K562 (cell line): Measurements from ENCODE around the gene NEURL2. TPM values are rescaled to one million over a fixed set of nuclear protein-coding genes. Genes with fewer than 3 reads are reported as not detected.
A peak's percentile ranks its signal among the peaks of the same experiment; 100 is the strongest.

Experiments
- ATAC-seq: fragments of 200-7000 bp; cut with Tn5 transposase; 3 replicates; pipeline ENCODE4 v1.9.1; 2020; ENCODE audit warnings: moderate library complexity
- BruUV-seq: library from RNA; stranded (reverse); fragments of 400-500 nt; replicated peaks from 2 replicates; lab custom pipeline; 2021; lab: Mats Ljungman, UMichigan
- CTCF ChIA-PET: fragments of 300-600 bp; formaldehyde crosslinking; extraction: SDS; loops from one replicate; lab custom pipeline; 2021; ENCODE audit warnings: low intra/inter-chr PET ratio; lab: Yijun Ruan, JAX
- POLR2A ChIA-PET: fragments of 300-600, 350-650 bp; sonication (Branson Sonifier 250); formaldehyde crosslinking; extraction: SDS; loops from one replicate; lab custom pipeline; 2021; ENCODE audit warnings: antibody characterized with exemption, inconsistent platforms; lab: Yijun Ruan, JAX
- DNase-seq, 4 experiments: peaks; one replicate each; pipeline versions ENCODE4 v3.0.0 to v3.0.0-alpha.2; 2011 to 2018; ENCODE audit warnings: low spot score in 3 of 4, mixed read lengths in 3 of 4; ENCODE audit errors: extremely low read depth in 1 of 4
- FAIRE-seq: peaks from 2 replicates; lab custom pipeline; 2011; peaks lifted over from hg19 to GRCh38; lab: Jason Lieb, UNC
- H2AFZ ChIP-seq: 2 replicates; pipeline ENCODE4 v1.6.0; 2011; ENCODE audit warnings: low read depth, low read length, control low read depth, inconsistent platforms
- H3K27ac ChIP-seq: fragments of 200-600 bp; 3 replicates; pipeline ENCODE4 v1.8.0; 2011; ENCODE audit warnings: low read depth, mild to moderate bottlenecking, control low read depth, inconsistent platforms, low read length, moderate library complexity, mixed read lengths; ENCODE audit errors: extremely low read depth
- H3K27me3 ChIP-seq, 2 experiments: fragments of 300-600 bp in 1 of 2; 2 replicates in 1 of 2; 3 replicates in 1 of 2; pipeline versions ENCODE4 v1.6.0 to v1.8.0; 2011; ENCODE audit warnings: inconsistent platforms in 2 of 2, low read length in 2 of 2, mild to moderate bottlenecking in 1 of 2, mixed read lengths in 1 of 2, moderate library complexity in 1 of 2; ENCODE audit not compliant: control insufficient read depth in 2 of 2, insufficient read depth in 2 of 2
- H3K36me3 ChIP-seq: fragments of 300-600 bp; 3 replicates; pipeline ENCODE4 v1.8.0; 2011; ENCODE audit warnings: mild to moderate bottlenecking, low read length, inconsistent platforms; ENCODE audit not compliant: control insufficient read depth, insufficient read depth
- H3K4me1 ChIP-seq, 2 experiments: fragments of 200-600 bp in 1 of 2; replicated peaks in 1 of 2; 2 replicates in 1 of 2; 3 replicates in 1 of 2; pipeline versions ENCODE4 v1.5.1 to v1.8.0; 2011; ENCODE audit warnings: inconsistent platforms in 2 of 2, low read length in 2 of 2, mild to moderate bottlenecking in 1 of 2, mixed read lengths in 1 of 2, moderate library complexity in 1 of 2; ENCODE audit not compliant: control insufficient read depth in 2 of 2, insufficient read depth in 2 of 2
- H3K4me2 ChIP-seq: 2 replicates; pipeline ENCODE4 v1.6.1; 2011; ENCODE audit warnings: low read length, control low read depth, inconsistent platforms, mixed read lengths; ENCODE audit not compliant: insufficient read depth
- H3K4me3 ChIP-seq: fragments of 200-600 bp; sonication (generic), shearing (Covaris generic); 2 replicates; pipeline ENCODE4 v1.5.1; 2016; ENCODE audit warnings: control low read depth, inconsistent platforms
- H3K79me2 ChIP-seq: fragments of 200-600 bp; 3 replicates; pipeline ENCODE4 v1.8.0; 2011; ENCODE audit warnings: low read length, inconsistent platforms; ENCODE audit not compliant: control insufficient read depth, insufficient read depth
- H3K9ac ChIP-seq, 2 experiments: 2 replicates each; pipeline versions ENCODE4 v1.6.0 to v1.6.1; 2011; ENCODE audit warnings: low read depth in 2 of 2, low read length in 2 of 2, control low read depth in 1 of 2, inconsistent platforms in 1 of 2, mild to moderate bottlenecking in 1 of 2, mixed read lengths in 1 of 2; ENCODE audit not compliant: insufficient read depth in 1 of 2
- H3K9me1 ChIP-seq: one replicate; pipeline ENCODE4 v1.6.0; 2011; ENCODE audit warnings: inconsistent platforms, mild to moderate bottlenecking, low read length, moderate library complexity; ENCODE audit not compliant: control insufficient read depth, insufficient read depth
- H3K9me3 ChIP-seq: replicated peaks from 2 replicates; pipeline ENCODE4 v1.5.1; 2011; ENCODE audit warnings: low read depth, low read length, inconsistent platforms; ENCODE audit not compliant: control insufficient read depth, insufficient read depth
- H4K20me1 ChIP-seq: replicated peaks from 2 replicates; pipeline ENCODE4 v1.6.1; 2011; ENCODE audit warnings: low read length, inconsistent platforms, mixed read lengths; ENCODE audit not compliant: control insufficient read depth, insufficient read depth
- CEBPG ChIP-seq, 3 experiments: fragments of 200-800 bp in 1 of 3; sonication (Bioruptor generic) in 1 of 3; sonication (generic) in 1 of 3; formaldehyde crosslinking in 1 of 3; IDR thresholded peaks in 2 of 3; conservative IDR thresholded peaks in 1 of 3; 2 replicates each; pipeline versions ENCODE4 v1.6.1 to v1.8.0; 2016 to 2022; ENCODE audit warnings: missing compliant biosample characterization in 2 of 3, missing genetic modification characterization in 2 of 3, mild to moderate bottlenecking in 1 of 3, missing genetic modification reagents in 1 of 3
- FOXO4 ChIP-seq: fragments of 450-650 bp; formaldehyde crosslinking; IDR thresholded peaks from 2 replicates; pipeline ENCODE4 v1.4.0; 2020; ENCODE audit warnings: mild to moderate bottlenecking, moderate library complexity
- KAT7 ChIP-seq: sonication (generic); formaldehyde crosslinking; IDR thresholded peaks from 2 replicates; pipeline ENCODE4 v1.8.0; 2022; ENCODE audit warnings: missing genetic modification reagents, mild to moderate bottlenecking, borderline replicate concordance
- NCOA6 ChIP-seq: fragments of 450-650 bp; IDR thresholded peaks from 2 replicates; pipeline ENCODE4 v1.6.1; 2017; ENCODE audit warnings: mild to moderate bottlenecking
- OTX1 ChIP-seq: fragments of 450-650 bp; formaldehyde crosslinking; IDR thresholded peaks from 2 replicates; pipeline ENCODE4 v1.4.0; 2022; ENCODE audit warnings: mild to moderate bottlenecking
- SMARCB1 ChIP-seq: IDR thresholded peaks from 2 replicates; pipeline ENCODE4 v1.6.1; 2011; ENCODE audit warnings: improper control_type of control experiment, low read depth; ENCODE audit not compliant: insufficient read length
- TFE3 ChIP-seq: fragments of 450-650 bp; formaldehyde crosslinking; IDR thresholded peaks from 2 replicates; pipeline ENCODE4 v1.4.0; 2020; ENCODE audit warnings: mild to moderate bottlenecking, mixed read lengths
- USF2 ChIP-seq: sonication (generic); formaldehyde crosslinking; IDR thresholded peaks from 2 replicates; pipeline ENCODE4 v1.5.0; 2020; ENCODE audit warnings: missing genetic modification reagents
- ZNF165 ChIP-seq: fragments of 250-450 bp; sonication (Bioruptor Pico); IDR thresholded peaks from 2 replicates; pipeline ENCODE4 v1.4.0; 2020; ENCODE audit warnings: borderline replicate concordance
- ZNF644 ChIP-seq: fragments of 200-800 bp; sonication (Bioruptor generic); IDR thresholded peaks from 2 replicates; pipeline ENCODE4 v1.6.1; 2016; ENCODE audit warnings: low read depth, missing genetic modification characterization, missing compliant biosample characterization
- WGBS: fragments of 100-300 bp; shearing (Covaris generic); methylation state at CpG from one replicate; pipeline ENCODE4 v1.1.6; 2016; ENCODE audit warnings: low coverage, mixed read lengths; ENCODE audit not compliant: insufficient coverage; ENCODE audit errors: missing lambda C conversion rate; 5-methylcytosine and 5-hydroxymethylcytosine counted together
- in situ Hi-C: fragments of 300-500 bp; cut with MboI; formaldehyde crosslinking; loops from 4 replicates; pipeline ENCODE4 v1.15.0; 2018; ENCODE audit warnings: inconsistent platforms, mixed read lengths
- intact Hi-C: fragments of 100-400 bp; cut with micrococcal nuclease; formaldehyde crosslinking; loops from 2 replicates; pipeline ENCODE4 v1.14.2; 2022
- polyA plus RNA-seq, 8 experiments: library from polyadenylated mRNA; depleted of rRNA in 4 of 8; stranded (reverse) in 5 of 8; unstranded in 3 of 8; fragments of >200 nt; fragmentation: Nextera tagmentation in 2 of 8; fragmentation: Illumina TruSeq in 1 of 8; extraction: Ambion mirVana in 2 of 8; extraction: Trizol in 1 of 8; gene quantifications; 2 replicates each; pipeline versions ENCODE4 v1.2.1 to v1.2.3, GENCODE V29; 2011 to 2014; ENCODE audit warnings: inconsistent platforms in 1 of 8, missing spikeins in 1 of 8
- total RNA-seq, 7 experiments: library from RNA; depleted of rRNA in 6 of 7; stranded (reverse); fragments of >200 nt in 6 of 7; fragmentation: Illumina TruSeq in 2 of 7; extraction: Trizol in 2 of 7; gene quantifications; 2 replicates each; pipeline versions ENCODE4 v1.2.1 to v1.2.3, GENCODE V29; 2011 to 2021; ENCODE audit warnings: low replicate concordance in 1 of 7
- TF ChIP-seq, protein P1 (sequence below): sonication (generic); formaldehyde crosslinking; IDR thresholded peaks from 2 replicates; pipeline ENCODE4 v1.8.1; 2023; ENCODE audit warnings: mild to moderate bottlenecking, missing genetic modification reagents
- TF ChIP-seq, protein P2 (sequence below): IDR thresholded peaks from 2 replicates; pipeline ENCODE4 v1.6.1; 2014; ENCODE audit warnings: antibody characterized with exemption

NEURL2 gene
- total and polyA plus RNA-seq, 9 of the 15 experiments (the other 6 are each of a cell fraction or from before 2014, with no cell fraction given): 0.22 to 1.9 (median 0.50) TPM; not detected in 1

- no peaks in the 10 kb centered on the region for H3K9me1 ChIP-seq
- H3K27me3 ChIP-seq: no peaks in the 10 kb centered on the region
- ATAC-seq (no peak), DNase-seq (no peak), FAIRE-seq (no peak)
- H3K27ac ChIP-seq: no peak overlapping the region
- ChIA-PET POLR2A (interaction anchor here (0.6 to 3.3 kb wide), 9 partner anchors 8 to 77 kb away, joined by 3 to 13 read pairs (median 6); partner anchors contain the start of genes PCIF1 and ZSWIM1), CTCF (interaction anchor here (0.6 to 2.7 kb wide), 2 partner anchors 70 to 94 kb away, joined by 3 to 9 read pairs; no protein-coding TSS in a partner anchor)
- H3K9me3 ChIP-seq: no peaks in the 10 kb centered on the region
- intact Hi-C loops: loop anchor here (5.0 kb wide), 1 partner anchor 69 kb away; no protein-coding TSS in a partner anchor
- no peak overlapping the region for H3K4me2 ChIP-seq
- H3K9ac ChIP-seq: peak overlapping the region in 1 of 2 experiments; percentile 14; a peak in 1 of 4 replicates
- peaks cover 7 to 30% of the 10 kb centered on the region in 2 experiments for H3K4me1 ChIP-seq
- no TSS peak for BruUV-seq
- no peak overlapping the region for H2AFZ ChIP-seq
- peaks cover 7% of the 10 kb centered on the region; the same call in 1 of the 3 replicates for H3K79me2 ChIP-seq
- no peak for TF ChIP-seq NCOA6
- TF ChIP-seq TFE3 (CRISPR knock-in tag): peak; percentile 69
- TF ChIP-seq CEBPG (CRISPR knock-in tag; IDR thresholded peaks at IDR 0.05): no peak
- no peak for TF ChIP-seq CEBPG (tag; conservative IDR thresholded peaks at IDR 0.05 in 1 of 2, IDR thresholded peaks at IDR 0.05 in 1 of 2)
- no peak for TF ChIP-seq ZNF644
- TF ChIP-seq, protein P1, sequence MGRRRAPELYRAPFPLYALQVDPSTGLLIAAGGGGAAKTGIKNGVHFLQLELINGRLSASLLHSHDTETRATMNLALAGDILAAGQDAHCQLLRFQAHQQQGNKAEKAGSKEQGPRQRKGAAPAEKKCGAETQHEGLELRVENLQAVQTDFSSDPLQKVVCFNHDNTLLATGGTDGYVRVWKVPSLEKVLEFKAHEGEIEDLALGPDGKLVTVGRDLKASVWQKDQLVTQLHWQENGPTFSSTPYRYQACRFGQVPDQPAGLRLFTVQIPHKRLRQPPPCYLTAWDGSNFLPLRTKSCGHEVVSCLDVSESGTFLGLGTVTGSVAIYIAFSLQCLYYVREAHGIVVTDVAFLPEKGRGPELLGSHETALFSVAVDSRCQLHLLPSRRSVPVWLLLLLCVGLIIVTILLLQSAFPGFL (CRISPR knock-in tag): no peak
- no peak for TF ChIP-seq SMARCB1
- 0 out of 2 replicates have a peak, but pooled peaks have one; percentile 17 for TF ChIP-seq USF2 (CRISPR knock-in tag)
- TF ChIP-seq, protein P2, sequence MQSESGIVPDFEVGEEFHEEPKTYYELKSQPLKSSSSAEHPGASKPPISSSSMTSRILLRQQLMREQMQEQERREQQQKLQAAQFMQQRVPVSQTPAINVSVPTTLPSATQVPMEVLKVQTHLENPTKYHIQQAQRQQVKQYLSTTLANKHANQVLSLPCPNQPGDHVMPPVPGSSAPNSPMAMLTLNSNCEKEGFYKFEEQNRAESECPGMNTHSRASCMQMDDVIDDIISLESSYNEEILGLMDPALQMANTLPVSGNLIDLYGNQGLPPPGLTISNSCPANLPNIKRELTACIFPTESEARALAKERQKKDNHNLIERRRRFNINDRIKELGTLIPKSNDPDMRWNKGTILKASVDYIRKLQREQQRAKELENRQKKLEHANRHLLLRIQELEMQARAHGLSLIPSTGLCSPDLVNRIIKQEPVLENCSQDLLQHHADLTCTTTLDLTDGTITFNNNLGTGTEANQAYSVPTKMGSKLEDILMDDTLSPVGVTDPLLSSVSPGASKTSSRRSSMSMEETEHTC: no peak
- no peak for TF ChIP-seq ZNF165
- TF ChIP-seq OTX1: no peak
- TF ChIP-seq FOXO4 (CRISPR knock-in tag): no peak
- no peak for TF ChIP-seq KAT7 (CRISPR knock-in tag)
- H3K4me3 ChIP-seq: no peak overlapping the region
- in situ Hi-C loops: no loop called here
- 72% methylated on average over 4 of the region's 4 CpGs for WGBS
- peaks cover 43% of the 10 kb centered on the region; the same call in 2 of the 3 replicates for H3K36me3 ChIP-seq
- no peaks in the 10 kb centered on the region for H4K20me1 ChIP-seq
These were observed 2.0 kb upstream of the NEURL2 start for GRCh38 chr20:45892828-45893500.
